ENCODE measurements around the gene CCPG1.
"Not testable (repeated sequence)": the region's sequence is repeated elsewhere in the genome, so short reads cannot be mapped to it uniquely, and the experiment has no call there.

GRCh38 chr15:55400050-55400449 lies 8.1 kb downstream of the CCPG1 start:
- TF ChIP-seq, protein P1, sequence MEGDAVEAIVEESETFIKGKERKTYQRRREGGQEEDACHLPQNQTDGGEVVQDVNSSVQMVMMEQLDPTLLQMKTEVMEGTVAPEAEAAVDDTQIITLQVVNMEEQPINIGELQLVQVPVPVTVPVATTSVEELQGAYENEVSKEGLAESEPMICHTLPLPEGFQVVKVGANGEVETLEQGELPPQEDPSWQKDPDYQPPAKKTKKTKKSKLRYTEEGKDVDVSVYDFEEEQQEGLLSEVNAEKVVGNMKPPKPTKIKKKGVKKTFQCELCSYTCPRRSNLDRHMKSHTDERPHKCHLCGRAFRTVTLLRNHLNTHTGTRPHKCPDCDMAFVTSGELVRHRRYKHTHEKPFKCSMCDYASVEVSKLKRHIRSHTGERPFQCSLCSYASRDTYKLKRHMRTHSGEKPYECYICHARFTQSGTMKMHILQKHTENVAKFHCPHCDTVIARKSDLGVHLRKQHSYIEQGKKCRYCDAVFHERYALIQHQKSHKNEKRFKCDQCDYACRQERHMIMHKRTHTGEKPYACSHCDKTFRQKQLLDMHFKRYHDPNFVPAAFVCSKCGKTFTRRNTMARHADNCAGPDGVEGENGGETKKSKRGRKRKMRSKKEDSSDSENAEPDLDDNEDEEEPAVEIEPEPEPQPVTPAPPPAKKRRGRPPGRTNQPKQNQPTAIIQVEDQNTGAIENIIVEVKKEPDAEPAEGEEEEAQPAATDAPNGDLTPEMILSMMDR (IDR thresholded peaks at IDR 0.05): not testable (repeated sequence)
- not testable (repeated sequence) for TF ChIP-seq ZFX (IDR thresholded peaks at IDR 0.05; ENCODE audit: borderline replicate concordance)
